Fibroblast of upper back skin (primary cell): ENCODE measurements around the gene GLG1.
"Not testable (repeated sequence)": the region's sequence is repeated elsewhere in the genome, so short reads cannot be mapped to it uniquely, and the experiment has no call there.

ENCODE experiments used
- DNase-seq: peaks from one replicate; pipeline ENCODE4 v3.0.0-alpha.2; 2013

Gene GLG1

DNA sequence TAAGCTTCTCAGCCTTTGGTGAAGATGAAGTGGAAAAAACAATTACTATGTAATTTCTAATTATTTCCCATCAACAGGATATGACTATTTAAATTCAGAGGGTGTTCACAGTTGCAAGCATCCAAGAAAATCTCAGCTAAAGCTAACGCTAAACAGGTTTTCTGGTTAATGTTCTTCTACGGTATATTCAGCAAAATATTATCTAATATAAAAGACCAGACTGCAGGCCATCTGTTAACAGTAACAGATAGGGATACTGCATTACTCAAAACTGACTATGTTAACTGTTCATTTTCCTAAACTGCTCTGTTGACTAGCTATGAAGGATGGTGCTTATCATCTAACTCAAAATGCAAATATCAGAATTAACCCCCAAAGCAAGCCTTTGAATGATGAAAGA, 32.8 kb downstream of the GLG1 start:
- no peak for DNase-seq

- no peak for DNase-seq
These were observed 33.3 kb downstream of the GLG1 start for GRCh38 chr16:74573622-74574021.

- no peak for DNase-seq
These were observed 36.3 kb downstream of the GLG1 start for GRCh38 chr16:74570412-74571301.

DNA sequence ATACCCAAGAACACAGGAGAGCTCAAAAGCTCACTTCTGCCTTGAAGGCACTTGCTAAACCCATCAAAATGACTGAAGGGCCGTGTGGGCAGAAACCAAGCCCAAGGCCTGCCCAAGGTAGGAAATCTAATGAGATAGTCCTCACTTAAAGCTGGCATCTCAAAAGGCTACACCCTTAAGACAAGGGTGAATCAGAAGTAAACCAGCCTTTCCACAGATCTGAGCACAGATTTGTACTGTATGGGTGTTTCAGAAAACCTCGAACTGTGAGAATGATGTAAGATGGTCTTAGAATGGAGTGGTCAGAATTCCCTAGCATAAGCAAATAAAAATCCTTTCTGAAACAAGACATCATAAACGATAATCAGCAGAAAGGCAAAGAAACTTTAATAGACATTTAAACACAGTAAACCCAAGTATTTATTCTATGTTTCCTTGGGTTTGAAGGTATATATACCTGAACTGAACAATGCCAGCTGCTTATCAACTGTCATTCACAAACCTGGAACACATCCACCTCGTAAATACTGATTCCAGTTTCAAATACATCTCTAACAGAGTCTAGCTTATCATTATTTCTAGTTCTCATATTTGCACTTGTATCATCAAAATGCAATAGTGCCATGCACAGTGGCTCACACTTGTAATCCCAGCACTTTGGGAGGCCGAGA, 37.8 kb downstream of the GLG1 start:
- DNase-seq: peak; percentile 47

DNA sequence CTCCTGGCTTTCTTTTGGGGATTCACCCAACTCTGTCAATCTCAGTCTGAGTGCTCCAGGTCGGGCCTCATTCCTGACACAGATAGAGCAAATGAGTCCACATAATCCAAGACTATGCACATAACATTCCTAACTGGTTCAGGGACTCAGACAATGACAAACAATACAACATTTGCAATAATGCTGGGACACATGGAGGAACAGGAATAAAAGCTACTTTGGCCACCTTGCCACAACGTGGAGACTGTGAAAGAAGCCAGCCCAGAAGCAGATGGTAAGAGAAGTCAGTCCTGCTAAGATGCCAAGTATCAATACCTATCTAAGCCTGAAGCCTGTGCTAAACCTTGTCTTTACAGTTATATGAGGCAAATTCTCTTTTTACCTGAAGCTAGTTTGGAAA, 39.0 kb downstream of the GLG1 start:
- no peak for DNase-seq

DNA sequence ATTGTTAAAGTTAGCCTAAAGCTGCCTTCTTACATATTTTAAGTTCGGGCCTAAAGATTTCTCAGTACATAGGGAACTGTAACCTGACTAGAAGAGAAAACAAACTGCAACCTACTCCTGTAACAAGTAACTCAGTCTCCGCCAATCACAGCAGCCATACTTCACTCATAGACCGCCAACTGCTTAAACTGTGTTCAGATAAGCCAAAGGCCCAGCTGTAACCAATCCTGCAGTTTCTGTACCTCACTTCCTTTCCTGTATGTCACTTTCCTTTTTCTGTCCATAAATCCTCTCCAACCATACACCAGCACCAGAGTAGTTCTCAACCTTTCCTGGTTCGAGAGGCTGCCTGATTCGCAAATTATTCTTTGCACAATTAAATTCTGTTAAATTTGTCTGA, 41.5 kb downstream of the GLG1 start:
- no peak for DNase-seq

- DNase-seq: no peak
These were observed 42.4 kb downstream of the GLG1 start for GRCh38 chr16:74564451-74564984.

DNA sequence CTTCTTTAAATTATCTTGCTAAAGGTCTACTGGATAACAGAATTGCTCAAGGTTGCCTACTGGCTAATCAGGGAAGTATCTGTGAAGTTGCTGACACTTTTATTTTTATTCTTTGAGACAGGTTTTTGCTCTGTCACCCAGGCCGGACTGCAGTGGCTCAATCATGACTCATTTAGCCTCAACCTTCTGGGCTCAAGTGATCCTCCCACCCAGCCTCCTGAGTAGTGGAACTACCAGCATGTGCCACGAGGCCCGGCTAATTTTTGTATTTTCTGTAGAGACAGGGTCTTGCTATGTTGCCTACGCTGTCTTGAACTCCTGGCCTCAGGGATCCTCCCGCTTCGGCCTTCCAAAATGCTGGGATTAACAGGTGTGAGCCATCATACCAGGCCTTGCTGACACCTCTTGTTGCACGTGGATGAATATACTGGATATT, 43.1 kb downstream of the GLG1 start:
- DNase-seq: no peak

DNA sequence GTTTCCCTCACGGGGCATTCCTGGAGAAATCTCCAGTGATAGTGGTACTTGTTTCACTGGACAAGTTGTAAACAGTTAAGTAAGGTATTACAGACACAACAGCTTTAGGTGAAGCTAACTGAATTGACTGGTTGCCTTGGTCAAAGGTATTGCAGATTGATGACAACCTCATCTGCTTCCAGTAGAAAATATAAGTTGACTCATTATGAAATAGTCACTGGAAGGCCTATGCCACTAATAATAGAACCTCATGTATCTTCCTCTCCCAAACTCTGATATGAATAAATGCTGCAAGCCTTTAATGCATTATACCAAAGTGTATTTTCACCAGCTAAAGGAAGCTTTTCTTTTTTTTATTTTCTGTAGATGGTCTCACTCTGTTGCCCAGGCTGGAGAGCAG, 44.8 kb downstream of the GLG1 start:
- no peak for DNase-seq

DNA sequence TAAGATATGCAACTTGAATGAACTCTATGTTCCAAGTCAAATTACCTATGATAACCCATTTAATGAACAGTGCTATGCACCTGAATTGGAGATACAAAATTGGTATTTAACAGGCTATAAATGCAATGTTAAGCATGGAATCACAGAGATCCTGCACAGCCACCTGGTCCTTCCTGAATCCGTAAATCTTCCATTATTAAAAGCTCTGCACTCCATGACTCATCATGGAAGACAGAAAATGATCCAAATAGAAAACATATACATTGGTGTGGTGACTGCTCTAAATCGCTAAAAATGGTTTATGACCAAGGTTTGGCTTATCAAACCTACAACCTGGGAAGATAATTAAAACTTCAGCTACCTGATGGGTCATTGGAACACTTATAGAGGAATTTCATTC, 45.3 kb downstream of the GLG1 start:
- peak; percentile 17 for DNase-seq

GRCh38 chr16:74560912-74561311, 46.0 kb downstream of the GLG1 start:
- no peak for DNase-seq

GRCh38 chr16:74558873-74559272, 48.0 kb downstream of the GLG1 start:
- no peak for DNase-seq

DNA sequence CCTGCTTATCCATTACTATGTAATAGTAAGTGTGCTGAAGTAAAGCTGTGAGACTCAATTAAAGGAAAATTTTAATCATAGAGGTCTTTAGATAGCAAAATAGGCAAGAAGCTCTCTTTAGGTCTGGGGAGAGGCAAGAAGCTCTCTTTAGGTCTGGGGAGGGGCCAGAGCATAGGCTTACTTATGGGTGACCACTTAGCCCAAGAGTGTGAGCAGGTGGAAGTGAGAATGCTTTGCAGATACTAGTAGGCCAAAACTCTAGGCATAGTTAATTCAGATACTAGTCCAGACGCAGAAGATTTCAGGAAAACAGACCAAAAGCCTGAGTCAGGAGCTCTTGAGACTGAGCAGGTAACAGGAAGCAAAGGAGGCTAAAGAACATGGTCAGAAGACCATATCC, 49.6 kb downstream of the GLG1 start:
- no peak for DNase-seq

GRCh38 chr16:74556375-74556922, 50.5 kb downstream of the GLG1 start:
- peak; percentile 21 for DNase-seq

GRCh38 chr16:74552357-74552756, 54.6 kb downstream of the GLG1 start:
- not testable (repeated sequence) for DNase-seq

GRCh38 chr16:74550227-74551019, 56.5 kb downstream of the GLG1 start:
- DNase-seq: not testable (repeated sequence)

DNA sequence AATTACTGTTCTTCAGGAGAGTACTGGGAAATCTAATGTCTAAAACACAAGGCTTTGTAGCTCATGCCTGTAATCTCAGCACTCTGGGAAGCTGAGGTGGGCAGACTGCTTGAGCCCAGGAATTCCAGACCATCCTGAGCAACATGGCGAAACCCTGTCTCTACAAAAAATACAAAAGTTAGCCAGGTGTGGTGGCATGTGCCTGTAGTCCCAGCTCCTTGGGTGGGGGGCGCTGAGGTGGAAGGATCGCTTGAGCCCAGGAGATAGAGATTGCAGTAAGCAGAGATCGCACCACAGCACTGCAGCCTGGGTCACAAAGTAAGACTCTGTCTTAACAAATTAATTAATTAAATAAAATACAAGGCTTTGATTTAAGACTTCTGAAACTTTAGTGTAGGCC, 60.8 kb downstream of the GLG1 start:
- not testable (repeated sequence) for DNase-seq

DNA sequence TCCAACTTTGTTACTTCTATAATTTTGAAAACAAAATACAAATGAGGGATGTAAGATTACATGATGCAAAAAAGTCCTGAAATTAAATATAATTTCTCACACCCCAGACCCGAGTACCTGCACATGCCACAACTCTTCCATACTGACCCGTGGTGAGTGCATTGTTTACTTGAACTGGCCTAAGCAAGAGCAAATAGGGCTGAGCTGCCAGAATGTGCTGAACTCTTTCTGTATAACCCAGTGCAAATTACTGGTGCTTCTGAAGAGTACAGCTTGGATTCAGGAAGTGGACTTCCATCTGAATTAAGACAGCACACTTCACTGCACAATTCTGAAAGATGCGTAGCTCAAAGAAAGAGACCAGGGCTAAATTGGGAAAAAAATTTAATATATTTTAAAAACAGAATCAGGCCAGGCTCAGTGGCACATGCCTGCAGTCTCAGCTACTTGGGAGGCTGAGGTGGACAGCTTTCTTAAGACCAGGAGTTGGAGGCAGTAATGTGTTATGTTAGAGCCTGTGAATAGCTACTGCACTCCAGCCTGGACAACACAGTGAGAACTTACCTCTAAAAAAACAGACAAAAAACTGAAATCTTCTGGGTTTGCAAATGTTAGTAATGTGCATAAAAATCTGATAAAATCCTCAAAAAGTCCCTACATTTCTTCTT, 63.9 kb downstream of the GLG1 start:
- not testable (repeated sequence) for DNase-seq

- not testable (repeated sequence) for DNase-seq
These were observed 66.3 kb downstream of the GLG1 start for GRCh38 chr16:74540663-74541062.

- not testable (repeated sequence) for DNase-seq
These were observed 68.1 kb downstream of the GLG1 start for GRCh38 chr16:74538801-74539200.

- not testable (repeated sequence) for DNase-seq
These were observed 69.2 kb downstream of the GLG1 start for GRCh38 chr16:74537746-74538145.

GRCh38 chr16:74534650-74535049, 72.3 kb downstream of the GLG1 start:
- DNase-seq: peak; percentile 55
